HUES64 (cell line): ENCODE data around the gene PDCD2L.
A peak's percentile ranks its signal among the peaks of the same experiment; 100 is the strongest.

Experiments
- H3K27ac ChIP-seq: 2 replicates; pipeline ENCODE4 v1.7.0; 2013; ENCODE audit warnings: low read depth, low read length, inconsistent platforms
- H3K27me3 ChIP-seq: 2 replicates; pipeline ENCODE4 v1.6.1; 2013; ENCODE audit warnings: mild to moderate bottlenecking, low read length; ENCODE audit not compliant: insufficient read depth
- H3K36me3 ChIP-seq: 2 replicates; pipeline ENCODE4 v1.6.1; 2013; ENCODE audit warnings: mild to moderate bottlenecking, low read length; ENCODE audit not compliant: insufficient read depth
- H3K4me1 ChIP-seq: 2 replicates; pipeline ENCODE4 v1.6.1; 2013; ENCODE audit warnings: mild to moderate bottlenecking, low read length, moderate library complexity; ENCODE audit not compliant: insufficient read depth
- H3K4me3 ChIP-seq: 2 replicates; pipeline ENCODE4 v1.5.1; 2013; ENCODE audit warnings: mild to moderate bottlenecking, low read length, moderate library complexity
- H3K9ac ChIP-seq: 2 replicates; pipeline ENCODE4 v1.6.1; 2013; ENCODE audit warnings: mild to moderate bottlenecking, low read depth, low read length
- H3K9me3 ChIP-seq: 2 replicates; pipeline ENCODE4 v1.6.1; 2013; ENCODE audit warnings: low read depth, low read length; ENCODE audit not compliant: insufficient read depth
- whole genome bisulfite sequencing: fragments of 150-250, 120-280 bp; methylation state at CpG from one replicate; pipeline ENCODE4 v1.1.7; 2013; ENCODE audit warnings: missing lambda C conversion rate; 5-methylcytosine and 5-hydroxymethylcytosine counted together

PDCD2L gene

GRCh38 chr19:34426096-34426661 lies 22.0 kb downstream of the PDCD2L start:
- Histone ChIP-seq H3K4me1 (peaks cover 8% of the 10 kb centered on the region), H3K9me3 (no peaks in the 10 kb centered on the region), H3K4me3 (no peak overlapping the region), H3K27me3 (no peaks in the 10 kb centered on the region), H3K36me3 (peaks cover 61% of the 10 kb centered on the region), H3K27ac (no peak overlapping the region), H3K9ac (no peak overlapping the region)
- WGBS: 95% methylated on average over 8 of the region's 8 CpGs

GRCh38 chr19:34428549-34429285 lies 24.5 kb downstream of the PDCD2L start:
- H3K4me1 ChIP-seq: peaks cover 12% of the 10 kb centered on the region
- peak overlapping the region; percentile 95 for H3K9ac ChIP-seq
- peaks cover 65% of the 10 kb centered on the region for H3K36me3 ChIP-seq
- under 1% methylated on average over 67 of the region's 68 CpGs for WGBS
- H3K27me3 ChIP-seq: no peaks in the 10 kb centered on the region
- H3K4me3 ChIP-seq: peak overlapping the region; percentile 97
- peak overlapping the region; percentile 90 for H3K27ac ChIP-seq
- no peaks in the 10 kb centered on the region for H3K9me3 ChIP-seq

- no peaks in the 10 kb centered on the region for H3K27me3 ChIP-seq
- H3K4me1 ChIP-seq: peaks cover 12% of the 10 kb centered on the region
- H3K4me3 ChIP-seq: peak overlapping the region; percentile 97
- peaks cover 65% of the 10 kb centered on the region for H3K36me3 ChIP-seq
- H3K9ac ChIP-seq: peak overlapping the region; percentile 95; the same call in 1 of the 2 replicates
- H3K27ac ChIP-seq: no peak overlapping the region
- 80% methylated on average over 9 of the region's 9 CpGs for WGBS
- no peaks in the 10 kb centered on the region for H3K9me3 ChIP-seq
Observed at GRCh38 chr19:34429553-34429952, 25.4 kb downstream of the PDCD2L start.

GRCh38 chr19:34430738-34431625 lies 26.8 kb downstream of the PDCD2L start:
- H3K4me3 ChIP-seq: peak overlapping the region; percentile 97
- 75% methylated on average over 6 of the region's 6 CpGs for WGBS
- H3K27me3 ChIP-seq: no peaks in the 10 kb centered on the region
- peak overlapping the region; percentile 19; the same call in 1 of the 2 replicates for H3K9ac ChIP-seq
- H3K9me3 ChIP-seq: no peaks in the 10 kb centered on the region
- H3K36me3 ChIP-seq: peaks cover 66% of the 10 kb centered on the region
- H3K27ac ChIP-seq: no peak overlapping the region
- H3K4me1 ChIP-seq: peaks cover 12% of the 10 kb centered on the region

GRCh38 chr19:34431681-34432402 lies 27.6 kb downstream of the PDCD2L start:
- H3K4me1 ChIP-seq: peaks cover 12% of the 10 kb centered on the region
- H3K27me3 ChIP-seq: no peaks in the 10 kb centered on the region
- peaks cover 68% of the 10 kb centered on the region for H3K36me3 ChIP-seq
- H3K9me3 ChIP-seq: no peaks in the 10 kb centered on the region
- 98% methylated on average over 2 of the region's 2 CpGs for WGBS
- no peak overlapping the region for H3K4me3 ChIP-seq
- H3K9ac ChIP-seq: no peak overlapping the region
- H3K27ac ChIP-seq: no peak overlapping the region

- H3K9ac ChIP-seq: no peak overlapping the region
- no peak overlapping the region for H3K27ac ChIP-seq
- H3K36me3 ChIP-seq: peaks cover 77% of the 10 kb centered on the region
- H3K9me3 ChIP-seq: no peaks in the 10 kb centered on the region
- WGBS: 93% methylated on average over 5 of the region's 5 CpGs
- no peaks in the 10 kb centered on the region for H3K27me3 ChIP-seq
- H3K4me1 ChIP-seq: peaks cover 12% of the 10 kb centered on the region
- no peak overlapping the region for H3K4me3 ChIP-seq
Observed at GRCh38 chr19:34432797-34433196, 28.6 kb downstream of the PDCD2L start.

- H3K36me3 ChIP-seq: peaks cover 96% of the 10 kb centered on the region
- no peak overlapping the region for H3K27ac ChIP-seq
- H3K9me3 ChIP-seq: no peaks in the 10 kb centered on the region
- no peaks in the 10 kb centered on the region for H3K4me1 ChIP-seq
- no peaks in the 10 kb centered on the region for H3K27me3 ChIP-seq
- no peak overlapping the region for H3K4me3 ChIP-seq
- no peak overlapping the region for H3K9ac ChIP-seq
- WGBS: 98% methylated on average over 3 of the region's 3 CpGs
Observed at GRCh38 chr19:34436716-34437115, 32.5 kb downstream of the PDCD2L start.

- WGBS: 95% methylated on average over 3 of the region's 3 CpGs
- peaks cover 97% of the 10 kb centered on the region for H3K36me3 ChIP-seq
- no peaks in the 10 kb centered on the region for H3K9me3 ChIP-seq
Observed at GRCh38 chr19:34448191-34448590, 44.0 kb downstream of the PDCD2L start.

GRCh38 chr19:34452723-34453122 lies 48.5 kb downstream of the PDCD2L start:
- Histone ChIP-seq H3K27ac (no peak overlapping the region), H3K9ac (no peak overlapping the region), H3K27me3 (no peaks in the 10 kb centered on the region), H3K36me3 (peaks cover 91% of the 10 kb centered on the region), H3K4me3 (no peak overlapping the region), H3K4me1 (no peaks in the 10 kb centered on the region), H3K9me3 (no peaks in the 10 kb centered on the region)

More at GRCh38 chr19:34448191-34448590, 44.0 kb downstream of the PDCD2L start:
- Histone ChIP-seq H3K4me1 (no peaks in the 10 kb centered on the region), H3K4me3 (no peak overlapping the region), H3K27me3 (no peaks in the 10 kb centered on the region), H3K9ac (no peak overlapping the region), H3K27ac (no peak overlapping the region)

GRCh38 chr19:34454091-34454490 lies 49.9 kb downstream of the PDCD2L start:
- H3K9ac ChIP-seq: no peak overlapping the region
- no peaks in the 10 kb centered on the region for H3K4me1 ChIP-seq
- no peaks in the 10 kb centered on the region for H3K27me3 ChIP-seq
- no peaks in the 10 kb centered on the region for H3K9me3 ChIP-seq
- WGBS: 95% methylated on average over 2 of the region's 2 CpGs
- H3K4me3 ChIP-seq: no peak overlapping the region
- H3K27ac ChIP-seq: no peak overlapping the region
- peaks cover 89% of the 10 kb centered on the region for H3K36me3 ChIP-seq
